ENCODE results near the gene GH2.
"Not testable (repeated sequence)": the region's sequence is repeated elsewhere in the genome, so short reads cannot be mapped to it uniquely, and the experiment has no call there.

Gene GH2

GRCh38 chr17:63920779-63921178 lies 39.0 kb upstream of the GH2 start:
- H3K36me3 ChIP-seq (ENCODE audit: control insufficient read depth in 5 of 5, insufficient read depth in 5 of 5, low read length in 5 of 5); H3K27me3 ChIP-seq (ENCODE audit: control insufficient read depth in 5 of 5, insufficient read depth in 4 of 5, low read length in 5 of 5); H3K9me3 ChIP-seq (ENCODE audit: control insufficient read depth in 5 of 5, low read length in 5 of 5); H3K4me3 ChIP-seq (ENCODE audit: low read depth in 1 of 5, low read length in 5 of 5); H3K27ac ChIP-seq (ENCODE audit: low read depth, low read length); H3K9ac ChIP-seq (ENCODE audit: low read length in 5 of 5): not testable (repeated sequence)
- H3K4me1 ChIP-seq (ENCODE audit: control insufficient read depth in 5 of 5, insufficient read depth in 5 of 5, low read length in 5 of 5): peaks cover 0 to 10% (median 1%) of the 10 kb centered on the region in 5 donors

GRCh38 chr17:63920050-63920449 lies 38.3 kb upstream of the GH2 start:
- H3K36me3 ChIP-seq (ENCODE audit: control insufficient read depth in 5 of 5, insufficient read depth in 5 of 5, low read length in 5 of 5); H3K27me3 ChIP-seq (ENCODE audit: control insufficient read depth in 5 of 5, insufficient read depth in 4 of 5, low read length in 5 of 5); H3K4me3 ChIP-seq (ENCODE audit: low read depth in 1 of 5, low read length in 5 of 5); H3K27ac ChIP-seq (ENCODE audit: low read depth, low read length); H3K9me3 ChIP-seq (ENCODE audit: control insufficient read depth in 5 of 5, low read length in 5 of 5); H3K9ac ChIP-seq (ENCODE audit: low read length in 5 of 5): not testable (repeated sequence)
- peaks cover 0 to 10% (median 1%) of the 10 kb centered on the region in 5 donors for H3K4me1 ChIP-seq (ENCODE audit: control insufficient read depth in 5 of 5, insufficient read depth in 5 of 5, low read length in 5 of 5)

DNA sequence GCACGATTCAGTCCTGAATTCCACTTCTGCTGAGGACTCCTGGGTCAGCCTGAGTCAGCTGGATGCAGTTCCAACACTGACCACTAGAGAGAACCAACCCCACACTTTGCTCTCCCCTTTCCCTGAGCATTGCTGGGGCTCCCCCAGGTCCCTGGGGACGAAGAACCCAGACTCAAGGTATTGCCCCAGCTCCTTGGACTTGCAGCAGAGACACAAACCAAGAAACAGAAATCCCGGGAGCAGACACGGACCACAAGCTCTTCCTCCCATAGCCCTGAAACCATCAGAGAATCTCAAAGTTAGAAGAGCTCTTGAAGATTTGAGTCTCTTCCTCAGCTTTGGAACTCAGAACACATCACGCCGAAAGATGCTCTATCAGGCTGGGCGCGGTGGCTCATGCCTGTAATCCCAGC lies 37.6 kb upstream of the GH2 start:
- no peak overlapping the region for H3K4me3 ChIP-seq (ENCODE audit: low read depth in 1 of 5, low read length in 5 of 5)
- H3K9ac ChIP-seq (ENCODE audit: low read length in 5 of 5): no peak overlapping the region
- H3K4me1 ChIP-seq (ENCODE audit: control insufficient read depth in 5 of 5, insufficient read depth in 5 of 5, low read length in 5 of 5): peaks cover 0 to 10% (median 1%) of the 10 kb centered on the region in 5 donors
- no peaks in the 10 kb centered on the region for H3K9me3 ChIP-seq (ENCODE audit: control insufficient read depth in 5 of 5, low read length in 5 of 5)
- H3K36me3 ChIP-seq (ENCODE audit: control insufficient read depth in 5 of 5, insufficient read depth in 5 of 5, low read length in 5 of 5): no peaks in the 10 kb centered on the region
- H3K27ac ChIP-seq (ENCODE audit: low read depth, low read length): no peak overlapping the region
- peaks cover 0 to 4% (median 2%) of the 10 kb centered on the region in 5 donors for H3K27me3 ChIP-seq (ENCODE audit: control insufficient read depth in 5 of 5, insufficient read depth in 4 of 5, low read length in 5 of 5)

DNA sequence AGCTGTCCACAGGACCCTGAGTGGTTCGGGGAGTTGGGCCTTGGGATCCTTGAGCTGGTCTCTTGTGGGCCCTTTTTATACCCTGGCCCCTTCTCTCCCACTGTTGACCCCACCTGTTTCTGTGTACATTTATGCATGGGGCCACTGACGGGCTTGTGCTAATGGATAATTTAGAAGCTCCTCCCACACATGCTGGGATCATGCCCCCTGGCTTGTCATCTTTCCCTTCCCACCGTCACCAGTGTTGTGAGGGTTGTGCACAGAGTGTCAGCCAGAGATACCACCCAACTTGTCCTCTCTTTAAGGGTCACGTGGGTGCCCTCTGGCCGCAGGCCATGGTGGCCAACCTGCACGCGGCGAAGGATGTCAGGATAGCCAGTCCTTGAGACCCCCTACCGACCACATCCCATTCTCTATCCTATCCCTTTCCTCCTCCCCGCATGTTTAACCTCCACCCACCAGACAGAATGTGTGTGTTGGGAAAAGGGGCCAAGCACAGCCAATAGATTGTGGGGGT lies 37.1 kb upstream of the GH2 start, which contains the start of gene GH1:
GH1 (minus strand) TSS at position 51 of the 517 bp plus-strand sequence. CDS start 63 bp downstream, outside the sequence.
- H3K9ac ChIP-seq (ENCODE audit: low read length in 5 of 5); H3K27me3 ChIP-seq (ENCODE audit: control insufficient read depth in 5 of 5, insufficient read depth in 4 of 5, low read length in 5 of 5); H3K9me3 ChIP-seq (ENCODE audit: control insufficient read depth in 5 of 5, low read length in 5 of 5); H3K27ac ChIP-seq (ENCODE audit: low read depth, low read length); H3K36me3 ChIP-seq (ENCODE audit: control insufficient read depth in 5 of 5, insufficient read depth in 5 of 5, low read length in 5 of 5); H3K4me3 ChIP-seq (ENCODE audit: low read depth in 1 of 5, low read length in 5 of 5): not testable (repeated sequence)
- H3K4me1 ChIP-seq (ENCODE audit: control insufficient read depth in 5 of 5, insufficient read depth in 5 of 5, low read length in 5 of 5): peaks cover 0 to 10% (median 1%) of the 10 kb centered on the region in 5 donors

GRCh38 chr17:63918305-63918704 lies 36.6 kb upstream of the GH2 start:
- Histone ChIP-seq H3K9me3 (ENCODE audit: control insufficient read depth in 5 of 5, low read length in 5 of 5) (no peaks in the 10 kb centered on the region), H3K9ac (ENCODE audit: low read length in 5 of 5) (no peak overlapping the region), H3K27me3 (ENCODE audit: control insufficient read depth in 5 of 5, insufficient read depth in 4 of 5, low read length in 5 of 5) (peaks cover 0 to 4% (median 2%) of the 10 kb centered on the region in 5 donors), H3K4me3 (ENCODE audit: low read depth in 1 of 5, low read length in 5 of 5) (no peak overlapping the region), H3K27ac (ENCODE audit: low read depth, low read length) (no peak overlapping the region), H3K4me1 (ENCODE audit: control insufficient read depth in 5 of 5, insufficient read depth in 5 of 5, low read length in 5 of 5) (peaks cover 0 to 10% (median 1%) of the 10 kb centered on the region in 5 donors), H3K36me3 (ENCODE audit: control insufficient read depth in 5 of 5, insufficient read depth in 5 of 5, low read length in 5 of 5) (no peaks in the 10 kb centered on the region)

DNA sequence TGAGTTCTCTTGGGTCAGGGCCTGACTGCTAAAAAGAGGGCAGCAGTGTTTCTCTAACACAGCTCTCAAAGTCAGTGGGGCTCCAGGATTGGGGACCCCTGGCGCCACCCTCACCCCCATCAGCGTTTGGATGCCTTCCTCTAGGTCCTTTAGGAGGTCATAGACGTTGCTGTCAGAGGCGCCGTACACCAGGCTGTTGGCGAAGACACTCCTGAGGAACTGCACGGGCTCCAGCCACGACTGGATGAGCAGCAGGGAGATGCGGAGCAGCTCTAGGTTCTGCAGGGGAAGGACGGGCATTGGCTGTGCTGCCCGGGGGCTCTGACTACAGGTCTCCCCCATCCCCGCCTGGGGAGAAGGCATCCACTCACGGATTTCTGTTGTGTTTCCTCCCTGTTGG lies 35.9 kb upstream of the GH2 start:
- Histone ChIP-seq H3K27me3 (ENCODE audit: control insufficient read depth in 5 of 5, insufficient read depth in 4 of 5, low read length in 5 of 5) (peaks cover 0 to 4% (median 2%) of the 10 kb centered on the region in 5 donors), H3K36me3 (ENCODE audit: control insufficient read depth in 5 of 5, insufficient read depth in 5 of 5, low read length in 5 of 5) (no peaks in the 10 kb centered on the region), H3K9ac (ENCODE audit: low read length in 5 of 5) (no peak overlapping the region), H3K4me1 (ENCODE audit: control insufficient read depth in 5 of 5, insufficient read depth in 5 of 5, low read length in 5 of 5) (peaks cover 0 to 10% (median 1%) of the 10 kb centered on the region in 5 donors), H3K27ac (ENCODE audit: low read depth, low read length) (no peak overlapping the region), H3K4me3 (ENCODE audit: low read depth in 1 of 5, low read length in 5 of 5) (no peak overlapping the region), H3K9me3 (ENCODE audit: control insufficient read depth in 5 of 5, low read length in 5 of 5) (no peaks in the 10 kb centered on the region)

GRCh38 chr17:63917206-63917605 lies 35.5 kb upstream of the GH2 start:
- not testable (repeated sequence) for H3K9me3 ChIP-seq (ENCODE audit: control insufficient read depth in 5 of 5, low read length in 5 of 5); H3K9ac ChIP-seq (ENCODE audit: low read length in 5 of 5)
- peaks cover 0 to 10% (median 1%) of the 10 kb centered on the region in 5 donors for H3K4me1 ChIP-seq (ENCODE audit: control insufficient read depth in 5 of 5, insufficient read depth in 5 of 5, low read length in 5 of 5)

DNA sequence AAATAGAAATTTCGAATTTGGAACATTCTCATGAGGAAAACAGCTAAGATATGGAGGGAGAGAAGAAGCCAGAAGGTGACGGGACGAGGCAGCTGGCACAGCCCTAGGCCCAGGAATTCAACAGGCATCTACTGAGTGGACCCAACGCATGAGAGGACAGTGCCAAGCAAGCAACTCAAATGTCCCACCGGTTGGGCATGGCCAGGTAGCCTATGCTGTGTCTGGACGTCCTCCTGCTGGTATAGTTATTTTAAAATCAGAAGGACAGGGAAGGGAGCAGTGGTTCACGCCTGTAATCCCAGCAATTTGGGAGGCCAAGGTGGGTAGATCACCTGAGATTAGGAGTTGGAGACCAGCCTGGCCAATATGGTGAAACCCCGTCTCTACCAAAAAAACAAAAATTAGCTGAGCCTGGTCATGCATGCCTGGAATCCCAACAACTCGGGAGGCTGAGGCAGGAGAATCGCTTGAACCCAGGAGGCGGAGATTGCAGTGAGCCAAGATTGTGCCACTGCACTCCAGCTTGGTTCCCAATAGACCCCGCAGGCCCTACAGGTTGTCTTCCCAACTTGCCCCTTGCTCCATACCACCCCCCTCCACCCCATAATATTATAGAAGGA lies 34.9 kb upstream of the GH2 start:
- no peaks in the 10 kb centered on the region for H3K9me3 ChIP-seq (ENCODE audit: control insufficient read depth in 5 of 5, low read length in 5 of 5)
- H3K9ac ChIP-seq (ENCODE audit: low read length in 5 of 5): no peak overlapping the region
- H3K27ac ChIP-seq (ENCODE audit: low read depth, low read length): no peak overlapping the region
- H3K27me3 ChIP-seq (ENCODE audit: control insufficient read depth in 5 of 5, insufficient read depth in 4 of 5, low read length in 5 of 5): peaks cover 0 to 4% (median 2%) of the 10 kb centered on the region in 5 donors
- H3K4me1 ChIP-seq (ENCODE audit: control insufficient read depth in 5 of 5, insufficient read depth in 5 of 5, low read length in 5 of 5): peaks cover 0 to 10% (median 1%) of the 10 kb centered on the region in 5 donors
- H3K4me3 ChIP-seq (ENCODE audit: low read depth in 1 of 5, low read length in 5 of 5): no peak overlapping the region
- H3K36me3 ChIP-seq (ENCODE audit: control insufficient read depth in 5 of 5, insufficient read depth in 5 of 5, low read length in 5 of 5): no peaks in the 10 kb centered on the region

More at GRCh38 chr17:63917206-63917605, 35.5 kb upstream of the GH2 start:
- not testable (repeated sequence) for H3K27ac ChIP-seq (ENCODE audit: low read depth, low read length); H3K36me3 ChIP-seq (ENCODE audit: control insufficient read depth in 5 of 5, insufficient read depth in 5 of 5, low read length in 5 of 5); H3K27me3 ChIP-seq (ENCODE audit: control insufficient read depth in 5 of 5, insufficient read depth in 4 of 5, low read length in 5 of 5); H3K4me3 ChIP-seq (ENCODE audit: low read depth in 1 of 5, low read length in 5 of 5)

DNA sequence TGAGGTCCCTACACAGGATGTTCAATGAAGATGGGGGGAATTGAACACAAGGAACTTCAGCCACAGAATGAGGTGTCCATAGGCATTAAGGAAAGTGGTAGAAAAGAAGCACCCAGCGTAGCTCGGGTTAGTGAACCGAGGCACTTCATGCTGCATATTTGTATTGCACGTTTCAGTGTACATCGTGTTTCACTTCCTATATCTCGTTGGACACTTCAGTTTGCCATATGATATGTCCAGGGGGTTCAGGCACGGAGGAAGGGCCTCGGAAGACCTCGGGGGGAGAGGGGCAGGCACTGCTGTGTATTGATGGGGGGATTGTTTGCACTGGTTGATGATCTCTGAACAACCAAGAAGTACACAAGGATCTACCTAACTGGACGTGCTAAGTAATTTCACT lies 34.0 kb upstream of the GH2 start:
- H3K4me1 ChIP-seq (ENCODE audit: control insufficient read depth in 5 of 5, insufficient read depth in 5 of 5, low read length in 5 of 5): peaks cover 0 to 10% (median 1%) of the 10 kb centered on the region in 5 donors
- H3K27me3 ChIP-seq (ENCODE audit: control insufficient read depth in 5 of 5, insufficient read depth in 4 of 5, low read length in 5 of 5); H3K36me3 ChIP-seq (ENCODE audit: control insufficient read depth in 5 of 5, insufficient read depth in 5 of 5, low read length in 5 of 5); H3K4me3 ChIP-seq (ENCODE audit: low read depth in 1 of 5, low read length in 5 of 5); H3K9me3 ChIP-seq (ENCODE audit: control insufficient read depth in 5 of 5, low read length in 5 of 5); H3K27ac ChIP-seq (ENCODE audit: low read depth, low read length); H3K9ac ChIP-seq (ENCODE audit: low read length in 5 of 5): not testable (repeated sequence)

GRCh38 chr17:63914471-63914870 lies 32.7 kb upstream of the GH2 start:
- Histone ChIP-seq H3K9ac (ENCODE audit: low read length in 5 of 5) (no peak overlapping the region), H3K36me3 (ENCODE audit: control insufficient read depth in 5 of 5, insufficient read depth in 5 of 5, low read length in 5 of 5) (no peaks in the 10 kb centered on the region), H3K4me1 (ENCODE audit: control insufficient read depth in 5 of 5, insufficient read depth in 5 of 5, low read length in 5 of 5) (peaks cover 0 to 10% (median 1%) of the 10 kb centered on the region in 5 donors), H3K27me3 (ENCODE audit: control insufficient read depth in 5 of 5, insufficient read depth in 4 of 5, low read length in 5 of 5) (peaks cover 0 to 7% (median 4%) of the 10 kb centered on the region in 5 donors), H3K4me3 (ENCODE audit: low read depth in 1 of 5, low read length in 5 of 5) (no peak overlapping the region), H3K9me3 (ENCODE audit: control insufficient read depth in 5 of 5, low read length in 5 of 5) (no peaks in the 10 kb centered on the region), H3K27ac (ENCODE audit: low read depth, low read length) (no peak overlapping the region)
